ENCODE measurements around the gene ACOX2. TPM values are rescaled to one million over a fixed set of nuclear protein-coding genes. Genes with fewer than 3 reads are reported as not detected.

ACOX2 gene
- total RNA-seq, 1 experiment from 2014 or later = 10.8 TPM

DNA sequence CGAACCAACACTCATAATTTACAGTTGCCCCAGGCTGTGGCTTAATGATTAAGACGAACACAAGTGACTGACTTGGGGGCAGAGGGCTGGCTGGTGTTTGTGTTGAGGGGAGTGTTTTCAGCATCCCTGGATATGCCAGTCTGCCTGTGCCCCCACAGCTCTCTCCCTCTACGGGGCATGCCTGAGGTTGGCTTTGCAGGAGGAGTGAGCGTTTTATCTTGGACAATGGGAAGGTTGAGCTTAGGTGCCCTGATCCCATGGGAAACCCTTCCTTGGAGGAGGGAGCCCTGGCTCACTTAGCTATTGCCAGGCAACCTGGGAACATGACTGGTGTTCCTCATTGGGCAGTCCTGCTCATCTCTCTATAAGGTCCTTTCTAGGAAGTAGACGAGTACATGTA, 22.6 kb upstream of the ACOX2 start:
- no peaks in the 10 kb centered on the region for H3K9me3 ChIP-seq (ENCODE audit: low read length)
- no peak overlapping the region for H3K27ac ChIP-seq (ENCODE audit: low read length)
- DNase-seq (no peak), ATAC-seq (no peak)
- H3K79me2 ChIP-seq (ENCODE audit: low read length) = no peaks in the 10 kb centered on the region
- ChIA-PET POLR2A (ENCODE audit: unreplicated experiment) (no interaction called here), CTCF (interaction anchor here (0.7 kb wide), 1 partner anchor 70 kb away, joined by 3 read pairs; no protein-coding TSS in a partner anchor)
- H3K9me2 ChIP-seq (replicated peaks; ENCODE audit: low read length) = no peaks in the 10 kb centered on the region
- H4K20me1 ChIP-seq (ENCODE audit: low read length) = no peaks in the 10 kb centered on the region
- H3K4me3 ChIP-seq (ENCODE audit: low read length) = no peak overlapping the region
- intact Hi-C loops (cut with micrococcal nuclease) = no loop called here
- BruUV-seq (replicated peaks) = no TSS peak
- no peaks in the 10 kb centered on the region for H3K36me3 ChIP-seq (ENCODE audit: low read depth, low read length)
- no peak overlapping the region for H3K9ac ChIP-seq (ENCODE audit: low read length)
- no peak overlapping the region for H3K4me2 ChIP-seq (ENCODE audit: low read length)
- H2AFZ ChIP-seq (ENCODE audit: low read length) = no peak overlapping the region
- H3F3A ChIP-seq (ENCODE audit: low read length, unreplicated experiment) = peaks cover 6% of the 10 kb centered on the region
- H3K4me1 ChIP-seq (ENCODE audit: insufficient read depth, low read length) = peaks cover 30% of the 10 kb centered on the region
- TF ChIP-seq EZH2phosphoT487 (IDR thresholded peaks at IDR 0.05; ENCODE audit: borderline replicate concordance, low read length) = no peak
- no peak for TF ChIP-seq EZH2 (IDR thresholded peaks at IDR 0.05; ENCODE audit: low read length, unreplicated experiment)
- TF ChIP-seq, protein P1, sequence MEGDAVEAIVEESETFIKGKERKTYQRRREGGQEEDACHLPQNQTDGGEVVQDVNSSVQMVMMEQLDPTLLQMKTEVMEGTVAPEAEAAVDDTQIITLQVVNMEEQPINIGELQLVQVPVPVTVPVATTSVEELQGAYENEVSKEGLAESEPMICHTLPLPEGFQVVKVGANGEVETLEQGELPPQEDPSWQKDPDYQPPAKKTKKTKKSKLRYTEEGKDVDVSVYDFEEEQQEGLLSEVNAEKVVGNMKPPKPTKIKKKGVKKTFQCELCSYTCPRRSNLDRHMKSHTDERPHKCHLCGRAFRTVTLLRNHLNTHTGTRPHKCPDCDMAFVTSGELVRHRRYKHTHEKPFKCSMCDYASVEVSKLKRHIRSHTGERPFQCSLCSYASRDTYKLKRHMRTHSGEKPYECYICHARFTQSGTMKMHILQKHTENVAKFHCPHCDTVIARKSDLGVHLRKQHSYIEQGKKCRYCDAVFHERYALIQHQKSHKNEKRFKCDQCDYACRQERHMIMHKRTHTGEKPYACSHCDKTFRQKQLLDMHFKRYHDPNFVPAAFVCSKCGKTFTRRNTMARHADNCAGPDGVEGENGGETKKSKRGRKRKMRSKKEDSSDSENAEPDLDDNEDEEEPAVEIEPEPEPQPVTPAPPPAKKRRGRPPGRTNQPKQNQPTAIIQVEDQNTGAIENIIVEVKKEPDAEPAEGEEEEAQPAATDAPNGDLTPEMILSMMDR (conservative IDR thresholded peaks at IDR 0.05; ENCODE audit: low read depth, low read length) = no peak
- no peaks in the 10 kb centered on the region for H3K27me3 ChIP-seq (ENCODE audit: low read length)

DNA sequence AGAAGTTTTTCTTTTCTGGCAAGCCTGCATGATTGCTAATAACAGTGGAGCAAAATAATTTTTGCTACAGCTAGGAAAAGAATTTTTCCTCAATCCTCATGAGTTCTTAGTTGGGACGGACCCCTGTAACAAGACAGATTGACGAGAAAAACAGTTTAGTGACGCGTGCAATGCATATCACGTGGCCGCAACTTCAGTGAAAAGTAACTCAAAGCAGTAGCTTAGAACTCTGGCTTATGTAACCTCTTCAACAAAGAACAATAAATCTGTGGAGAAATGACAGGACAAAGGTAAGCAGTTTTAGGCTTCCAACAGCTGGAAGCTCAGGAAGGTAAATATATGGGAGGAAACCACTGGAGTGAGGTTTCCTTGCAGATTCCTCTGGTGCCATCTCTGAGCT, 20.5 kb upstream of the ACOX2 start:
- Histone ChIP-seq H3K27ac (ENCODE audit: low read length) (no peak overlapping the region), H3F3A (ENCODE audit: low read length, unreplicated experiment) (no peaks in the 10 kb centered on the region), H3K9me2 (replicated peaks; ENCODE audit: low read length) (no peaks in the 10 kb centered on the region), H3K4me3 (ENCODE audit: low read length) (no peak overlapping the region), H3K9ac (ENCODE audit: low read length) (no peak overlapping the region), H3K27me3 (ENCODE audit: low read length) (no peaks in the 10 kb centered on the region), H3K9me3 (ENCODE audit: low read length) (no peaks in the 10 kb centered on the region), H3K4me1 (ENCODE audit: insufficient read depth, low read length) (peaks cover 9% of the 10 kb centered on the region; the same call in 1 of the 2 replicates), H4K20me1 (ENCODE audit: low read length) (no peaks in the 10 kb centered on the region), H3K4me2 (ENCODE audit: low read length) (no peak overlapping the region), H2AFZ (ENCODE audit: low read length) (no peak overlapping the region), H3K36me3 (ENCODE audit: low read depth, low read length) (no peaks in the 10 kb centered on the region), H3K79me2 (ENCODE audit: low read length) (no peaks in the 10 kb centered on the region)
- DNase-seq (no peak), ATAC-seq (no peak)
- ChIA-PET POLR2A (ENCODE audit: unreplicated experiment) (no interaction called here), CTCF (no interaction called here)
- TF ChIP-seq EZH2phosphoT487 (IDR thresholded peaks at IDR 0.05; ENCODE audit: borderline replicate concordance, low read length) (no peak), EZH2 (IDR thresholded peaks at IDR 0.05; ENCODE audit: low read length, unreplicated experiment) (no peak)
- TF ChIP-seq, protein P1 (conservative IDR thresholded peaks at IDR 0.05; ENCODE audit: low read depth, low read length) = no peak
- no TSS peak for BruUV-seq (replicated peaks)
- intact Hi-C loops (cut with micrococcal nuclease) = no loop called here

DNA sequence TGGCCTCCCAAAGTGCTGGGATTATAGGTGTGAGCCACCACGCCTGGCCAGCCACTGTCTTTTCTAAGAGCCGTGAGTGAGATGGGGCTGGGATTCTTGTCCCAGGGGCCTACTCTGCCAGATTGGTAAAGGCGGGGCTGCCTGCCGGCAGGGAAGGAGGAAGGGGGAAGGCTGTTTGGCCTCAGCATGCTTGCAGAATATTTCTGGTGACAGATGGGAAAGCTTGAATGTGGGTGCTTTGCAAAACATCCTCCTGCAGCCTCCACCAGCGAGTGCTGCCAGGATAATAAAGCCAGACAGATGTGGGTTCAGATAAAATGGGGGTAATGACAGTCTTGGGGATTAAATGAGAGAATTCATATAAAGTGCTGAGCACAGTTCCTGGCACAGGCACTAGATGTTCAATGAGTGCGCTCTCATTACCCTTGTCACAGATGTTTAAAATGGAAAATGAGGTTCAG, 19.8 kb upstream of the ACOX2 start:
- no peak for TF ChIP-seq EZH2phosphoT487 (IDR thresholded peaks at IDR 0.05; ENCODE audit: borderline replicate concordance, low read length)
- no peak for TF ChIP-seq EZH2 (IDR thresholded peaks at IDR 0.05; ENCODE audit: low read length, unreplicated experiment)
- TF ChIP-seq, protein P1 (conservative IDR thresholded peaks at IDR 0.05; ENCODE audit: low read depth, low read length) = no peak
- Histone ChIP-seq H3K79me2 (ENCODE audit: low read length) (no peaks in the 10 kb centered on the region), H3K9me3 (ENCODE audit: low read length) (no peaks in the 10 kb centered on the region), H2AFZ (ENCODE audit: low read length) (no peak overlapping the region), H3F3A (ENCODE audit: low read length, unreplicated experiment) (no peaks in the 10 kb centered on the region), H3K9ac (ENCODE audit: low read length) (no peak overlapping the region), H3K4me1 (ENCODE audit: insufficient read depth, low read length) (peaks cover 7% of the 10 kb centered on the region; the same call in 1 of the 2 replicates), H4K20me1 (ENCODE audit: low read length) (no peaks in the 10 kb centered on the region), H3K27ac (ENCODE audit: low read length) (no peak overlapping the region), H3K36me3 (ENCODE audit: low read depth, low read length) (no peaks in the 10 kb centered on the region), H3K27me3 (ENCODE audit: low read length) (no peaks in the 10 kb centered on the region), H3K4me3 (ENCODE audit: low read length) (no peak overlapping the region), H3K4me2 (ENCODE audit: low read length) (no peak overlapping the region), H3K9me2 (replicated peaks; ENCODE audit: low read length) (no peaks in the 10 kb centered on the region)
- DNase-seq (no peak), ATAC-seq (no peak)
- BruUV-seq (replicated peaks) = no TSS peak
- CTCF ChIA-PET = no interaction called here
- POLR2A ChIA-PET (ENCODE audit: unreplicated experiment) = no interaction called here
- intact Hi-C loops (cut with micrococcal nuclease) = no loop called here
